ENCODE data around the gene CASK.

Gene CASK

DNA sequence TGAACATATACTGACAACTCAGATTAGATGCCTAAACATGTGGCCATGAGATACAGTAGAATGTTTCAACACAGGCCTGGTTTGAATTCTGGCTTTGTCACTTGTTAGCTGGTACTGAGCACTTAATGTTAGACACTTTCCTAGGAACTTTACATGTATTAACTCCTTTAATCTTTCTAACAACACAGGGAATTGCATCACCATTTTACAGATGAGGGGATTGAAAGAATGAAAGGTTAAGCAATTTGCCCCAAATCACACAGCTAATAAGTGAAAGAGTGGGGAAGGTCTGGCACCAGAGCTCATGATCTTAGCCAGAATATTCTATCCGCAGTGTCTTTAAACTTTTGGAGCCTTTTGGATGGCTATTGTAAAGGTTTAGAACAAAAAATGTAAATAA lies 380.3 kb downstream of the CASK start:
- no peak for DNase-seq (ENCODE audit: extremely low read depth, low read depth)

DNA sequence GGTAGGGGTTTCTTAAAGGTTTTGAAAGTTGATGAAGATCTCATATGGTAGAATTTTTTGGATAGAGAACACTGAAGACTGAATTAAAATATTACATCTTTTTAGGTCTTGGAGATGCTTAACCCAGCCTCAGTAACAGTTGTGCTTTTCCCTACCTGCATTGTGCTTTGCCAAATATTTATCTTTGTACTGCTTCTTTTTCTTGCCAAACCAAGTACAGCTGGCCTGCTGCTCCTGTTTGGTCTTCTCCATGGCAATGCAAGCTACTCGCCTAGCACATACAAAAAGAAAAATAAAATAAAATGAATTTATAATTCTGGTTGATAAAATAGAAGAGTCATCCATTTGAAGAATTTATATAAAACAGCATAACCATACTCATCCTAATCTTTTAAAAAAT lies 380.8 kb downstream of the CASK start:
- TF ChIP-seq, protein P1, sequence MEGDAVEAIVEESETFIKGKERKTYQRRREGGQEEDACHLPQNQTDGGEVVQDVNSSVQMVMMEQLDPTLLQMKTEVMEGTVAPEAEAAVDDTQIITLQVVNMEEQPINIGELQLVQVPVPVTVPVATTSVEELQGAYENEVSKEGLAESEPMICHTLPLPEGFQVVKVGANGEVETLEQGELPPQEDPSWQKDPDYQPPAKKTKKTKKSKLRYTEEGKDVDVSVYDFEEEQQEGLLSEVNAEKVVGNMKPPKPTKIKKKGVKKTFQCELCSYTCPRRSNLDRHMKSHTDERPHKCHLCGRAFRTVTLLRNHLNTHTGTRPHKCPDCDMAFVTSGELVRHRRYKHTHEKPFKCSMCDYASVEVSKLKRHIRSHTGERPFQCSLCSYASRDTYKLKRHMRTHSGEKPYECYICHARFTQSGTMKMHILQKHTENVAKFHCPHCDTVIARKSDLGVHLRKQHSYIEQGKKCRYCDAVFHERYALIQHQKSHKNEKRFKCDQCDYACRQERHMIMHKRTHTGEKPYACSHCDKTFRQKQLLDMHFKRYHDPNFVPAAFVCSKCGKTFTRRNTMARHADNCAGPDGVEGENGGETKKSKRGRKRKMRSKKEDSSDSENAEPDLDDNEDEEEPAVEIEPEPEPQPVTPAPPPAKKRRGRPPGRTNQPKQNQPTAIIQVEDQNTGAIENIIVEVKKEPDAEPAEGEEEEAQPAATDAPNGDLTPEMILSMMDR (IDR thresholded peaks at IDR 0.05; ENCODE audit: low read depth, low read length), result no peak
- DNase-seq (ENCODE audit: extremely low read depth, low read depth), result no peak

More for the DNA sequence above, 380.3 kb downstream of the CASK start:
- TF ChIP-seq, protein P1 (IDR thresholded peaks at IDR 0.05; ENCODE audit: low read depth, low read length), result no peak

DNA sequence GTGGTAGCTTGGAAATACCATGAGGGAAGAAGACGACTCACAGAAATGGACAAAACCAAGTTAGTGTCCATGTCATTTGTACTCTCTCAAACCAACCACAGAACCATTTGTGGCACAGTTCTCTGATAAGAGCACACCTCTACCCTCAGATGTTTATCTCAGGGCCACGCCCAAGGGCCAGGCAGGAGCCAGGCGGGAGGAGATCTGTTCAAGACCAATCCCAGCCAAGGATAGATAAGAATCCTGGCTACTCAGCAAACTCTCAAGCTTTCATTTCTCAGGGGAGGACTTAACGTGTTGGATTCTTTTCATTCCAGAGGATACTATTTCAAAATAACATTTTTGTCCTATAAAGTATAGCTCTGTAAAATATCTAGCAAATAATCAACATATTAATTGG lies 381.2 kb downstream of the CASK start:
- no peak for DNase-seq (ENCODE audit: extremely low read depth, low read depth)
- TF ChIP-seq, protein P1 (IDR thresholded peaks at IDR 0.05; ENCODE audit: low read depth, low read length), result no peak

DNA sequence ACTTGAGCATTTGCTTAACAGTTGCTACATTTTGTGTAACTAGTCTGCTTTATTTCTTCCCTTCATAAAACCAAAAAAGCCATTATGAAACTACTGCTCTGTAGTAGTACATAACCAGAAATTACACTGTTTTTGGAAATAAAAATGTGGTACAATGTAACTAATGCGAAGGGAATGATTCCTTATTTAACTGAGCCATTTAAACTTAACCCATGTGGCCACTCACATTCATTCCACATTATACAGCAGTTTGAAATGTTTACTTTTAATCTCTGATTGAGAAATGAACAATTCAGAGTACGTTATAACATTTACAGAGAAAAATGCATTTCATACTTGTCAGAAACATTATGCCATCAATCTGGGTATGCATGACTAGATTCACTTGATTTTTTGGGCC lies 382.0 kb downstream of the CASK start:
- TF ChIP-seq, protein P1 (IDR thresholded peaks at IDR 0.05; ENCODE audit: low read depth, low read length), result no peak
- DNase-seq (ENCODE audit: extremely low read depth, low read depth), result no peak

DNA sequence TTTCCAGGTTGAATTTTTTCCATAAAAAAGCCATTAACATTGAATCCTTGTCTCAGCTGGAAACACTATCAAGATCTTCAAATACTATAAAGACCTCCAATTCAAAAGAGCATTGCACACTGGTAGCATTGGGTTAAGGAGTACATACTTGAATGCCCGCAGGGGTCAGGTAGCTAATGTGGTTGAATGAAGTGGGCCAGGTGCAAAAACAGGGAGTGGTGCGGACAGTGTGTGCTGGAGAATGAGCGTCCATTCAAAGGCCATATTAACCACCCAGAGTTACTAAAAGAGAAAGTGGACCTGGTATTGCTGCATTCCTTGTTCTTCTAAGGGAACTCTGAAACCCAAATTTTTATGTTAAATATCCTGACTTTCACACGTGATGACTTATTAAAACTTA lies 384.6 kb downstream of the CASK start:
- TF ChIP-seq, protein P1 (IDR thresholded peaks at IDR 0.05; ENCODE audit: low read depth, low read length), result no peak
- no peak for DNase-seq (ENCODE audit: extremely low read depth, low read depth)

DNA sequence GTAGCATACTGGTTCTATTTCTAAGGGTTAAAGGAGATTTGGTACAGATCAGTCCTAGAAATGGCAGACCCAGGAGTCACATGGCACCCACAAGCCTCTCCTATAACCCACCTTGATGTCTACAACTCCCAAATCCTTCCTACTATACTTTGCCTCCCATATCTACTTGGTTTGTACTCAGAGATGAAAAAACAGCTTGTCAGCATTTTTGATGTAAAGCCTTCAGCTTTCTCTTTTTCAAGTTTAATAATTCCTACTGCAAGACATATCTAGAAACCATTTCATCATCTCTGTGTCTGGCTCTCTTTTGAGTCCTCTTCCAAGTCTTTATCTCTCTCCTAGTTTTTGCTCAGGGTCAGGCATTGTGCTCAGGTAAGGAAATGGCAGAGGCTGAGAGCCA lies 393.3 kb downstream of the CASK start:
- TF ChIP-seq, protein P1 (IDR thresholded peaks at IDR 0.05; ENCODE audit: low read depth, low read length), result no peak
- no peak for DNase-seq (ENCODE audit: extremely low read depth, low read depth)

DNA sequence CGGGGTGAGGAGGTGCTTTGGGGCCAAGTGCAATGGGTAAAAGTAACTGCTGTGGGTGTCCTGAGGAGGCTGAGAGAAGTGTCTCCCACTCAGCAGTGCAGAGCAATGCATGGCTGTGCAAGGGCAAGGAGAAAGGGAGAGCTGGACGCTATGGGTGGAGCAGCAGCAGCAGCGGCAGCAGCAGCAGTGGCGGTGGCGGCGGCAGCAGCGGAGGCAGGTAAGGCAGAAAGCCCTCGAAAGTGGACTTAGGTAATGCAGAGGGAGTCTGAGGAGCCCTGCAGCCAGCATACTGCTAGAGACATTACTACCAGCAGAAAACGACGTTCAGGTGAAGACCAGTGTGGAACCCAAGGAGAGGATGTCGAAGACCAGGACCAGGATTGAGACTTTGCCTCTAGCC lies 394.1 kb downstream of the CASK start:
- TF ChIP-seq, protein P1 (IDR thresholded peaks at IDR 0.05; ENCODE audit: low read depth, low read length), result no peak
- DNase-seq (ENCODE audit: extremely low read depth, low read depth), result no peak

Measured in AG09319 (cell line).